Umbilical cord (tissue), 2 donors: ENCODE measurements around the gene PPM1K. TPM values are rescaled to one million over a fixed set of nuclear protein-coding genes. Genes with fewer than 3 reads are reported as not detected.
A peak's percentile ranks its signal among the peaks of the same experiment; 100 is the strongest.
"Not testable (repeated sequence)": the region's sequence is repeated elsewhere in the genome, so short reads cannot be mapped to it uniquely, and the experiment has no call there.

Source experiments
- DNase-seq: peaks from one replicate; pipeline ENCODE4 v3.0.0-alpha.2; 2015; ENCODE audit warnings: low spot score
- total RNA-seq: library from RNA; depleted of rRNA; stranded (reverse); fragments of >200 nt; gene quantifications from one replicate; pipeline ENCODE4 v1.2.3, GENCODE V29; 2014; ENCODE audit warnings: low replicate concordance; ENCODE audit not compliant: insufficient read depth

The PPM1K gene
- total RNA-seq: 36.8 TPM

GRCh38 chr4:88284439-88285234 lies at the start of gene PPM1K:
PPM1K (minus strand) TSS chr4:88284561; CDS start chr4:88278583, 5,978 bp downstream.
- peak; percentile 99 for DNase-seq

DNA sequence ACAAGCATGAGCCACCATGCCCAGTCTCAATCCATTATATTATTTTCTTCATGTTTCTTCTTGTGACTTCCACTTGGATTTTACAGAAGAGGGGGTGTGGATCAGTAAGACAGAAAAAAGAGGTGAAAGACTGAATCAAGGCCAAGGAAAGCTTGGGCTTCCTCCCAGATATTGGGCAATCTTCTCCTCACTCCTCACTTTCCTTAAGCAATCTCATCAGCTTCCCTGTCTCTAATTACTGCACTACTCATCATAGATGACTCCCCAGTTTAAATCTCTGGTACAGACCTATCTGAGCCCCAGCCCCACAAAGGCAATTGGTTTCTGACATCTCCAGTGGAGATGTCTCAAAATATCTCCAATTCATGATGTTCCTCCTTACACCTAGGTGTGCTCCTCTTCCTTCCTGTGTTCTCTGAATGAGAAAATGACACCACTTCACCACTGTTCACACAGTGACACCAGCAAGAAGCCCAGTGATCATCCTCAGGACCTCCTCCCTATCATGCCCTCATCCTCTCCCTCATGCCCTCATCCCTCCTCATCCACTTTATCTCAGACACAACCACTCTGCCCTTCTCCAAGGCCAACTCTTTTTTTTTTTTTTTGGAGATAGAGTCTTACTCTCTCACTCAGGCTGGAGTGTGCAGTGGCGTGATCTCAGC lies 49.5 kb upstream of the PPM1K start:
- DNase-seq: no peak

DNA sequence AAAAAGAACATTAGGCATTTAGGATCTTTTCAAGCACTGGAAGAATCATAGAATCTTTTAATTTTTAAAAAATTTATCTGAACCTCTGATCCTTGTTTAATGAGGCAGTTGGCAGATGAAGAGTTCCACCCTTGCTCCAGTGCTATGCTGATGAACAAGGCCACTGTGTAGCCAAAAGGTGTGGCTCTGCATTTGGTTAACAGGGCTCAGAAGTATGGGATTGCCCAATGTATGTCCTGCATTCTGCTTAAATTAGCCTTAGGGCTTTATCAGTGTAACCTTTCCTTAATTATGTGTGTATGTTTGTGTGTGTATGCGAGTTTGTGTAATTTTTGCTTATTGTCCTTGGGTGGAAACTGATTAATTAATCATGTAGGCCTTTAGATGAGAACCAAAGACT lies 43.3 kb upstream of the PPM1K start:
- DNase-seq: no peak

GRCh38 chr4:88320780-88321373 lies 36.5 kb upstream of the PPM1K start:
- peak; percentile 26 for DNase-seq

- DNase-seq: no peak
Observed at GRCh38 chr4:88320224-88320779, 35.9 kb upstream of the PPM1K start.

GRCh38 chr4:88318751-88319350 lies 34.5 kb upstream of the PPM1K start:
- DNase-seq: peak; percentile 23

DNA sequence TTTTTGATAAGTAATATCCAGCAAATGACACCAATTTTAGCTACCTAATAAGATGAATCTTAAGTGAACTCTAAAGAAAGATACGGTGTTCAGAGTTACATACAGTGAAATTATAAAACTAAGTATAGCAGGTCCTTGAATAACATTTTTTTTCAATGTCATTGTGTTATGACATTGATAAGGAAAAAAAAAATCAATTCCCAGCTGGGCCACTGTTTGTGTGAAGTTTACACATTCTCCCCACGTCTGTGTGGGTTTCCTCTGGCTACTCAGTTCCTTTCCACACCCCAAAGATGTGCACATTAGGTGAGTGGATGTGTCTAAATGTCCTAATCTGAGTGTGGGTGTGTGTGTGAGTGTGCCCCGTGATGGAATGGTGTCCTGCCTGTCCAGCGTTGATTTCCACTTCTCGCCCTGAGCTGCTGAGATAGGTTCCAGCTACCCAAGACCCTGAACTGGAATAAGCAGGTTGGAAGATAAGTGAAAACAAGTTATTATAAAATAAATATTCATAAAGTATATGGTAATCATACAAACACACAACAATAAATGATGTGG lies 31.2 kb upstream of the PPM1K start:
- DNase-seq: no peak

GRCh38 chr4:88313088-88313624 lies 28.8 kb upstream of the PPM1K start:
- not testable (repeated sequence) for DNase-seq

DNA sequence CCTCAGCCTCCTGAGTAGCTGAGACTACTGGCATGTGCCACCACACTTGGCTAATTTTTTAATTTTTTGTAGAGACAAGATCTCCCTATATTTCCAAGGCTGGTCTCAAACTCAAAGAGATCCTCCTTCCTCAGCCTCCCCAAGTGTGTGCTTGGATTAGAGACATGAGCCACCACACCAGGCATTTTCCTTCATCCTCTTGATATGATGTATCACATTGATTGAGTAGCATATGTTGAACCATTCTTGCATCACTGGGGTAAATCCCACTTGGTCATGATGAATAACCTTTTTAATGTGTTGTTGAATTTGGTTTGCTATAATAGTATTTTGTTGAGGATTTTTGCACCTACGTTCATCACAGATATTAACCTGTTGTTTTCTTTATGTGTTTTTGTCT lies 24.2 kb upstream of the PPM1K start:
- no peak for DNase-seq

GRCh38 chr4:88297725-88298454 lies 13.5 kb upstream of the PPM1K start:
- no peak for DNase-seq

- DNase-seq: no peak
Observed at GRCh38 chr4:88297212-88297516, 12.8 kb upstream of the PPM1K start.

DNA sequence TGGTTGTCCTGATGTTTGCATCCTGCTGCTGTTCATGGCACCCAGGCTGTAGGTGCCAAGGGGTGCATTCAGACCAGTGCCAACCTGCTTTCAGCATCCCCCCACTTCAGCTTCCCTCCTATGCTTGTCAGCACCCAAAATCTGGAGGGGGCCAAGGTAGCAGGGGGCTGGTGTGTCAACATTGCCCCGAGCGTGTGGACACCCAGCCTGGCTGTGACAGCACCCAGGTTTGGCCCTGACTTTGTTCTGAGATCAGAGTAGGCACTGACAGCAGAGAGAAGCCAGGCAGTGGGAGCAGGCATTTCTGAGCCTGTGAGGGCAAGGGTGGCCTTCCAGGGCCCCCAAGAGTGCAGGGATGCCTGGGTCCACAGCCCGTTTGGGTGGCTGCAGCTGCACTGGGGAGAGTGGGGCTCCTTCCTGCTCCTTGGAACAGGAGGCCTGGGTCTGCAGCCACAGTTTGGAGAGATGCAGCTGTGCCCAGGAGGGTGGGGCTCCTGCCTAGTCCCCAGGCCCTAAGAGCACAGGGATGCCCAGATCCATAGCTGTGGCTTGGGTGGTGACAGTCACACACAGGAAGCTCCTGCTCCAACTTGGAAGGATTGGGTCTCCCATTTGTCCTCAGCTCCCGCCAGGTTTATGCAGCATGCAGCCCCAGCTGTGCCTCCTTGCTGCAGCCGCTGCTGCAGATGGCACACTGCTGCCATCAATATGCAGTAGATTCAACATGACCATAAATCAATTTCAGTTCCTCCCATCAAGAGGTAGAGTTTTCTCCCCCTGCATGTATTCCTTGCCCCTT lies 12.3 kb upstream of the PPM1K start:
- no peak for DNase-seq

GRCh38 chr4:88295656-88296055 lies 11.3 kb upstream of the PPM1K start:
- DNase-seq: no peak

GRCh38 chr4:88291003-88291402 lies 6.6 kb upstream of the PPM1K start:
- peak; percentile 15 for DNase-seq

DNA sequence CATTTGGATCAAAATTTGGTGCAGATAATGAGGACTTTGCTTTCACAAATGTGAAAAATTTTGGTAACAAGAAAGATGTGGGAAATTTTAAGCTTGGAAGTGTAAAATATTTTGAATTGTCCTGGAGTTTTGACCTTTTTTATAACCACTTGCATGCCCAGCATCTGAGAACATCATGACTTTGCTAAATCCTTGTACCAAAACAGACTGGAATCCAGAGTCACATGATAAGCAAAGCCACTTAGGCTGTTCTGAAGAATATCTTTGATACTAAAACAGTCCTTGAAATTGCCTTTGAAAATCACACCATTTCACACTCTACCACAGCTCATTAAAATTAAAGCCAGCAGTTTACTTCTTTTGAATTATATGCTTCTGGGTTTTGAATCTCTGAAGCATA lies 2.5 kb upstream of the PPM1K start:
- peak; percentile 7 for DNase-seq

DNA sequence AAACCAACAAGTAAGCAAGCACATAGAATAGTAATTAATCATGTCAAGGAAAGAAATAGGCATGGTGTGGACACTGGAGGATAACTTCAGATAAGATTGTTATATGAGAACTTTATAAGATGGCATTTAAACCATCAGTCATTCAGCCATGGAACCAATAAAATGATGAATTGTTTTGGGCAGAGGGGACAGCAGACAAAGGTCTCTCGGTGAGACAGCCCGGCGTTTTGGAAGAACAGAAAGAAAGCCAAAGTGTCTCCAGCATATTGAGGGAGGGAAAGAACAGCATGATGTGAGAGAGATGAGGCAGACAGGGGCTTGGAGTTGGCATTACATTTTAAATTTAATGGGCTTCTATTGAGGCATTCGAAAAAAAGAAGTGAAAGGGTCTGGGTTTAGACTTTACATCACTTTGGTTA lies 883 bp upstream of the PPM1K start:
- no peak for DNase-seq

GRCh38 chr4:88283661-88284438 lies 511 bp downstream of the PPM1K start:
- peak; percentile 59 for DNase-seq

DNA sequence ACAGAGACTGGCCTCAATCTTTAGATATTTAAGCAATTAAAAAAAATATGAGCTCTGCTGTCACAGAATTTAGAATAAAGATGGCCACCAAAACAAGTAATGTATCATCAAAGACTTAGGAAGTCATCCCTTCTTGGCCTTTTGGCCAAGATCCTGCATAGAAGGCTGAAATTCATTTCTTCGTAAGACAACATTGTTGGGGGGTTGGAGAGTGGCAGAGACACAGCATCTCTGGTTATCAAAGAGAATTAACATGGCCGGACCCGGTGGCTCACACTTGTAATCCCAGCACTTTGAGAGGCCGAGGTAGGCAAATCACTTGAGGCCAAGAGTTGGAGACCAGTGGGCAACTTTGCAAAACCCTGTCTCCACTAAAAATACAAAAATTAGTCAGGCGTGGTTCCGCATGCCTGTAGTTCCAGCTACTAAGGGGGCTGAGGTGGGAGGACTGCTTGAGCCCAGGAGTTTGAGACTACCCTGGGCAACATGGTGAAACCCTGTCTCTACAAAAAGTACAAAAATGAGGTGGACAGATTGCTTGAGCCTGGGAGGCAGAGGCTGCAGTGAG lies 4.0 kb downstream of the PPM1K start:
- DNase-seq: no peak

DNA sequence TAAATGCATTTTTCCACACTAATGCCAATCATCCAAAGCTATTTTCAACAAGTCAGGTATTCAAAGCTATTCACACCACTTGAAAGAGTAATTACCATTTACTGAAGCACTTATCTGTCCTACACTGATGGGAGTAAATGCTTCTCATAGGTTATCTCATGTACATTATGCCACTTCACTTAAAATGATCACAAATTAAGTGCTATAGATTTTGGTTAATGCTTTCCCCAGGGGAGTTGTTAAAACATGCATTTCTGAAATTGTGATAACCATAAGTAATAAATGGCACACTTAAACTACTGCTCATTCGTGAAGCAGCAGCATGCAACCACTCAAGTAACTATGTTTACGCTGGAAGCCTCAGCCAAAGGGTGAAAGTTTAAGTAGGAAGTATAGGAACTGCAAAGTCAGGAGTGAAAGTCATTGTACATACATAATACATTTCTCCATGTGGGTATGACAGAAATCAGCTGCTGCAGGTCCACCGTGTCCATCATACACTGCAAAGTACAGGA lies 6.6 kb downstream of the PPM1K start:
- no peak for DNase-seq
